Measurements from ENCODE around the gene KIF20A. TPM values are rescaled to one million over a fixed set of nuclear protein-coding genes. Genes with fewer than 3 reads are reported as not detected.

KIF20A gene
- total and polyA plus RNA-seq, 2 experiments from 2014 or later, result 41.0 to 60.4 TPM

GRCh38 chr5:138182808-138183207, 3.9 kb downstream of the KIF20A start:
- DNase-seq (ENCODE audit: low spot score), result no peak
- Histone ChIP-seq H2AFZ (no peak overlapping the region), H3K9me2 (ENCODE audit: insufficient read depth) (no peaks in the 10 kb centered on the region), H3F3A (replicated peaks; ENCODE audit: low read depth) (0 out of 2 replicates have a peak, but pooled peaks cover 10% of the 10 kb centered on the region), H3K79me2 (replicated peaks; ENCODE audit: insufficient read depth) (peaks cover 24% of the 10 kb centered on the region), H3K27me3 (ENCODE audit: insufficient read depth) (no peaks in the 10 kb centered on the region), H4K20me1 (replicated peaks; ENCODE audit: insufficient read depth) (peaks cover 3% of the 10 kb centered on the region), H3K4me3 (no peak overlapping the region), H3K4me1 (ENCODE audit: insufficient read depth) (peaks cover 7% of the 10 kb centered on the region; the same call in 1 of the 2 replicates), H3K36me3 (ENCODE audit: insufficient read depth) (peaks cover 68% of the 10 kb centered on the region), H3K27ac (ENCODE audit: low read depth) (no peak overlapping the region), H3K4me2 (no peak overlapping the region)
- Mint-ChIP-seq H3K36me3 (ENCODE audit: low read depth) (peaks cover 68% of the 10 kb centered on the region), H3K4me1 (peaks cover 2% of the 10 kb centered on the region; the same call in 1 of the 3 replicates), H3K27ac (no peak overlapping the region), H3K9me3 (no peaks in the 10 kb centered on the region), H3K27me3 (ENCODE audit: insufficient read depth, low read depth, poor library complexity) (peaks cover 6% of the 10 kb centered on the region), H3K4me3 (no peak overlapping the region)
- no peak for ATAC-seq
- no peak for TF ChIP-seq STAT1 (IDR thresholded peaks at IDR 0.05; ENCODE audit: unreplicated experiment)
- TF ChIP-seq EZH2phosphoT487 (IDR thresholded peaks at IDR 0.05; ENCODE audit: unreplicated experiment), result no peak
- no peak for TF ChIP-seq POLR2AphosphoS5 (IDR thresholded peaks at IDR 0.05; ENCODE audit: low read depth)
- no peak for TF ChIP-seq ZNF331 (CRISPR knock-in tag; IDR thresholded peaks at IDR 0.05; ENCODE audit: low read depth)
- TF ChIP-seq, protein P1, sequence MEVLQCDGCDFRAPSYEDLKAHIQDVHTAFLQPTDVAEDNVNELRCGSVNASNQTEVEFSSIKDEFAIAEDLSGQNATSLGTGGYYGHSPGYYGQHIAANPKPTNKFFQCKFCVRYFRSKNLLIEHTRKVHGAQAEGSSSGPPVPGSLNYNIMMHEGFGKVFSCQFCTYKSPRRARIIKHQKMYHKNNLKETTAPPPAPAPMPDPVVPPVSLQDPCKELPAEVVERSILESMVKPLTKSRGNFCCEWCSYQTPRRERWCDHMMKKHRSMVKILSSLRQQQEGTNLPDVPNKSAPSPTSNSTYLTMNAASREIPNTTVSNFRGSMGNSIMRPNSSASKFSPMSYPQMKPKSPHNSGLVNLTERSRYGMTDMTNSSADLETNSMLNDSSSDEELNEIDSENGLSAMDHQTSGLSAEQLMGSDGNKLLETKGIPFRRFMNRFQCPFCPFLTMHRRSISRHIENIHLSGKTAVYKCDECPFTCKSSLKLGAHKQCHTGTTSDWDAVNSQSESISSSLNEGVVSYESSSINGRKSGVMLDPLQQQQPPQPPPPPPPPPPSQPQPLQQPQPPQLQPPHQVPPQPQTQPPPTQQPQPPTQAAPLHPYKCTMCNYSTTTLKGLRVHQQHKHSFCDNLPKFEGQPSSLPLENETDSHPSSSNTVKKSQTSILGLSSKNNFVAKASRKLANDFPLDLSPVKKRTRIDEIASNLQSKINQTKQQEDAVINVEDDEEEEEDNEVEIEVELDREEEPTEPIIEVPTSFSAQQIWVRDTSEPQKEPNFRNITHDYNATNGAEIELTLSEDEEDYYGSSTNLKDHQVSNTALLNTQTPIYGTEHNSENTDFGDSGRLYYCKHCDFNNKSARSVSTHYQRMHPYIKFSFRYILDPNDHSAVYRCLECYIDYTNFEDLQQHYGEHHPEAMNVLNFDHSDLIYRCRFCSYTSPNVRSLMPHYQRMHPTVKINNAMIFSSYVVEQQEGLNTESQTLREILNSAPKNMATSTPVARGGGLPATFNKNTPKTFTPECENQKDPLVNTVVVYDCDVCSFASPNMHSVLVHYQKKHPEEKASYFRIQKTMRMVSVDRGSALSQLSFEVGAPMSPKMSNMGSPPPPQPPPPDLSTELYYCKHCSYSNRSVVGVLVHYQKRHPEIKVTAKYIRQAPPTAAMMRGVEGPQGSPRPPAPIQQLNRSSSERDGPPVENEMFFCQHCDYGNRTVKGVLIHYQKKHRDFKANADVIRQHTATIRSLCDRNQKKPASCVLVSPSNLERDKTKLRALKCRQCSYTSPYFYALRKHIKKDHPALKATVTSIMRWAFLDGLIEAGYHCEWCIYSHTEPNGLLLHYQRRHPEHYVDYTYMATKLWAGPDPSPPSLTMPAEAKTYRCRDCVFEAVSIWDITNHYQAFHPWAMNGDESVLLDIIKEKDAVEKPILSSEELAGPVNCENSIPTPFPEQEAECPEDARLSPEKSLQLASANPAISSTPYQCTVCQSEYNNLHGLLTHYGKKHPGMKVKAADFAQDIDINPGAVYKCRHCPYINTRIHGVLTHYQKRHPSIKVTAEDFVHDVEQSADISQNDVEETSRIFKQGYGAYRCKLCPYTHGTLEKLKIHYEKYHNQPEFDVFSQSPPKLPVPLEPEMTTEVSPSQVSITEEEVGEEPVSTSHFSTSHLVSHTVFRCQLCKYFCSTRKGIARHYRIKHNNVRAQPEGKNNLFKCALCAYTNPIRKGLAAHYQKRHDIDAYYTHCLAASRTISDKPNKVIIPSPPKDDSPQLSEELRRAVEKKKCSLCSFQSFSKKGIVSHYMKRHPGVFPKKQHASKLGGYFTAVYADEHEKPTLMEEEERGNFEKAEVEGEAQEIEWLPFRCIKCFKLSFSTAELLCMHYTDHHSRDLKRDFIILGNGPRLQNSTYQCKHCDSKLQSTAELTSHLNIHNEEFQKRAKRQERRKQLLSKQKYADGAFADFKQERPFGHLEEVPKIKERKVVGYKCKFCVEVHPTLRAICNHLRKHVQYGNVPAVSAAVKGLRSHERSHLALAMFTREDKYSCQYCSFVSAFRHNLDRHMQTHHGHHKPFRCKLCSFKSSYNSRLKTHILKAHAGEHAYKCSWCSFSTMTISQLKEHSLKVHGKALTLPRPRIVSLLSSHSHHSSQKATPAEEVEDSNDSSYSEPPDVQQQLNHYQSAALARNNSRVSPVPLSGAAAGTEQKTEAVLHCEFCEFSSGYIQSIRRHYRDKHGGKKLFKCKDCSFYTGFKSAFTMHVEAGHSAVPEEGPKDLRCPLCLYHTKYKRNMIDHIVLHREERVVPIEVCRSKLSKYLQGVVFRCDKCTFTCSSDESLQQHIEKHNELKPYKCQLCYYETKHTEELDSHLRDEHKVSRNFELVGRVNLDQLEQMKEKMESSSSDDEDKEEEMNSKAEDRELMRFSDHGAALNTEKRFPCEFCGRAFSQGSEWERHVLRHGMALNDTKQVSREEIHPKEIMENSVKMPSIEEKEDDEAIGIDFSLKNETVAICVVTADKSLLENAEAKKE (CRISPR knock-in tag; IDR thresholded peaks at IDR 0.05), result no peak

DNA sequence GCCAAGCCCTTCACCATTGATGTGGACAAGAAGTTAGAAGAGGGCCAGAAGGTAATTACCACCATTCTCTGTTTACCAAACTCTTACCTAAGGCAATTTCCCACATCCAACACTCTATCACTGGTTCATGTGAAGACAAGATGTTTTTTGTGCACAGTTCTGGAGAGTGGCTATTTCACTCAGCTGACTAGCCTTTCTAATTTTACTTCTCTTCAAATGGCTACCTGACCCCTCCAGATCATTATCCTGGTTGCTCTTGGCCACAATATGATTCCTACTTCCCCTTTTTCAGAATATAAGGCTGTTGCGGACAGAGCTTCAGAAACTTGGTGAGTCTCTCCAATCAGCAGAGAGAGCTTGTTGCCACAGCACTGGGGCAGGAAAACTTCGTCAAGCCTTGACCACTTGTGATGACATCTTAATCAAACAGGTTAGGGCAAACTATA, 7.1 kb downstream of the KIF20A start:
- Histone ChIP-seq H4K20me1 (replicated peaks; ENCODE audit: insufficient read depth) (peaks cover 3% of the 10 kb centered on the region), H3K4me1 (ENCODE audit: insufficient read depth) (no peaks in the 10 kb centered on the region), H3K4me3 (no peak overlapping the region), H3K27ac (ENCODE audit: low read depth) (no peak overlapping the region), H3K4me2 (no peak overlapping the region), H3K27me3 (ENCODE audit: insufficient read depth) (no peaks in the 10 kb centered on the region), H3K9me2 (ENCODE audit: insufficient read depth) (no peaks in the 10 kb centered on the region), H3F3A (replicated peaks; ENCODE audit: low read depth) (peaks cover 14% of the 10 kb centered on the region; the same call in 1 of the 2 replicates), H3K79me2 (replicated peaks; ENCODE audit: insufficient read depth) (peaks cover 5% of the 10 kb centered on the region; the same call in 1 of the 2 replicates), H3K36me3 (ENCODE audit: insufficient read depth) (peaks cover 84% of the 10 kb centered on the region), H2AFZ (no peak overlapping the region)
- H3K9me3 Mint-ChIP-seq, result no peaks in the 10 kb centered on the region
- peaks cover 89% of the 10 kb centered on the region for H3K36me3 Mint-ChIP-seq (ENCODE audit: low read depth)
- no peak overlapping the region for H3K4me3 Mint-ChIP-seq
- H3K27ac Mint-ChIP-seq, result no peak overlapping the region
- no peak for ATAC-seq
- H3K27me3 Mint-ChIP-seq (ENCODE audit: insufficient read depth, low read depth, poor library complexity), result peaks cover 4% of the 10 kb centered on the region
- DNase-seq (ENCODE audit: low spot score), result no peak
- no peaks in the 10 kb centered on the region for H3K4me1 Mint-ChIP-seq
- TF ChIP-seq EZH2phosphoT487 (IDR thresholded peaks at IDR 0.05; ENCODE audit: unreplicated experiment) (no peak), JUNB (IDR thresholded peaks at IDR 0.05; ENCODE audit: unreplicated experiment) (no peak), REST (IDR thresholded peaks at IDR 0.05; ENCODE audit: unreplicated experiment) (no peak), NANOG (IDR thresholded peaks at IDR 0.05; ENCODE audit: borderline replicate concordance) (no peak)
- TF ChIP-seq, protein P2, sequence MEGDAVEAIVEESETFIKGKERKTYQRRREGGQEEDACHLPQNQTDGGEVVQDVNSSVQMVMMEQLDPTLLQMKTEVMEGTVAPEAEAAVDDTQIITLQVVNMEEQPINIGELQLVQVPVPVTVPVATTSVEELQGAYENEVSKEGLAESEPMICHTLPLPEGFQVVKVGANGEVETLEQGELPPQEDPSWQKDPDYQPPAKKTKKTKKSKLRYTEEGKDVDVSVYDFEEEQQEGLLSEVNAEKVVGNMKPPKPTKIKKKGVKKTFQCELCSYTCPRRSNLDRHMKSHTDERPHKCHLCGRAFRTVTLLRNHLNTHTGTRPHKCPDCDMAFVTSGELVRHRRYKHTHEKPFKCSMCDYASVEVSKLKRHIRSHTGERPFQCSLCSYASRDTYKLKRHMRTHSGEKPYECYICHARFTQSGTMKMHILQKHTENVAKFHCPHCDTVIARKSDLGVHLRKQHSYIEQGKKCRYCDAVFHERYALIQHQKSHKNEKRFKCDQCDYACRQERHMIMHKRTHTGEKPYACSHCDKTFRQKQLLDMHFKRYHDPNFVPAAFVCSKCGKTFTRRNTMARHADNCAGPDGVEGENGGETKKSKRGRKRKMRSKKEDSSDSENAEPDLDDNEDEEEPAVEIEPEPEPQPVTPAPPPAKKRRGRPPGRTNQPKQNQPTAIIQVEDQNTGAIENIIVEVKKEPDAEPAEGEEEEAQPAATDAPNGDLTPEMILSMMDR (conservative IDR thresholded peaks at IDR 0.05; ENCODE audit: low read depth in 2 of 2), result no peak
